ENCODE measurements around the gene AQP4. TPM values are rescaled to one million over a fixed set of nuclear protein-coding genes. Genes with fewer than 3 reads are reported as not detected.

Gene AQP4
- total and polyA plus RNA-seq, 10 of the 15 experiments (the other 5 are each of a cell fraction or from before 2014, with no cell fraction given): 0.10 to 0.18 TPM; not detected in 8

DNA sequence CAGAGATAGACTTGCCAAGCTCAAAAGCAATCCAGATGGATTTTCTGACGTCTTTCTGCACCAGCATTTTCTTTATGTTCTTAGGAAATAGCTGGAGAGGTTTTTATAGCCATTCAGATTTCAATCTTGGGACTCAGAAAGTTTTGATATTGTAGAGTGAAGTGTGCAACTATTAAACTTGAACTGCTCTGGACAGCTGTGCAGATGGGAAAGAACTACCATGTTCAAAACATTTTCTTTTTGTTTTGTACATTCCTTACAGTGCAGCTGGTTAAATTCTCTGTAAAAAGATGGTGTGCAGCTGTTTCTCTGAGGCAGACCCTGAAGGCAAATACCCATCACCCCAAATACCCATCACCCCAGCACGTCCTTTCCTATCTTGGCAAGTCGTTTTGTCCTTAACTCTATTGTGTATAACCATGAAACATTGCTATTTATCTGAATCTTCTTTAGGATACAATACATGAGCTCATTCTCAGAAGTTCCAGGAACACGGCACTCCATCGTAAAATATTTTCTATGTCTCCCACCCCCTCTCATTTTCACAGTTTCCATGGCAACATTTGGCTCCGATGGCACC, 38.8 kb downstream of the AQP4 start (continued):
- TF ChIP-seq CBX5 (IDR thresholded peaks at IDR 0.05; ENCODE audit: low read depth) (no peak), LARP7 (IDR thresholded peaks at IDR 0.05) (no peak), ZNF217 (IDR thresholded peaks at IDR 0.05) (no peak), RAD21 (IDR thresholded peaks at IDR 0.05; ENCODE audit: insufficient read depth, low read depth, low read length) (no peak), IKZF2 (IDR thresholded peaks at IDR 0.05) (no peak)

DNA sequence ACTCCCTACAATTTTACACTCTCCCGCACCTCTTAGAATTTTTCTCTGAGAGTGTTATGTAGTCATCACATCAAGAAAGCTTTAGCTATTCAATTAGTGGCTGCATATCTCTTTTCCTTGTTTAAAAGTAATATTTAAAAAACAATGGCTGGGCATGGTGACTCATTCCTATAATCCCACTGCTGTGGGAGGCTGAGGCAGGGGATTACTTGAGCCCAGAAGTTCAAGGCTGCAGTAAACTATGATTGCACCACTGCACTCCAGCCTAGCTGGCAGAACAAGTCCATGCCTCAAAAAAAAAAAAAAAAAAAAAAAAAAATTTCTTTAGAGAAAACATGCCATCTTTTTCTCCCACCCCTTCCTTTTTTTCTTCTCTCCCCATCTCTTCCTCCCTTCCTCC, 44.3 kb downstream of the AQP4 start:
- ATAC-seq (no peak), DNase-seq (ENCODE audit: low read depth, low spot score) (no peak), FAIRE-seq (no peak)
- TF ChIP-seq, protein P1, sequence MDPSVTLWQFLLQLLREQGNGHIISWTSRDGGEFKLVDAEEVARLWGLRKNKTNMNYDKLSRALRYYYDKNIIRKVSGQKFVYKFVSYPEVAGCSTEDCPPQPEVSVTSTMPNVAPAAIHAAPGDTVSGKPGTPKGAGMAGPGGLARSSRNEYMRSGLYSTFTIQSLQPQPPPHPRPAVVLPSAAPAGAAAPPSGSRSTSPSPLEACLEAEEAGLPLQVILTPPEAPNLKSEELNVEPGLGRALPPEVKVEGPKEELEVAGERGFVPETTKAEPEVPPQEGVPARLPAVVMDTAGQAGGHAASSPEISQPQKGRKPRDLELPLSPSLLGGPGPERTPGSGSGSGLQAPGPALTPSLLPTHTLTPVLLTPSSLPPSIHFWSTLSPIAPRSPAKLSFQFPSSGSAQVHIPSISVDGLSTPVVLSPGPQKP (IDR thresholded peaks at IDR 0.05; ENCODE audit: low read depth, low read length): no peak
- TF ChIP-seq POLR2AphosphoS5 (IDR thresholded peaks at IDR 0.05; ENCODE audit: low read length): no peak
- no peak for TF ChIP-seq DPF2 (IDR thresholded peaks at IDR 0.05)
- no peak for TF ChIP-seq STAT1 (conservative IDR thresholded peaks at IDR 0.05)
- TF ChIP-seq JUND (IDR thresholded peaks at IDR 0.05; ENCODE audit: low read depth, low read length): no peak
- no peak for TF ChIP-seq CBX5 (IDR thresholded peaks at IDR 0.05; ENCODE audit: low read depth)
- TF ChIP-seq SMARCA5 (IDR thresholded peaks at IDR 0.05): no peak
- TF ChIP-seq TAF1 (IDR thresholded peaks at IDR 0.05; ENCODE audit: borderline replicate concordance, low read depth, low read length): no peak
- TF ChIP-seq PAX8 (IDR thresholded peaks at IDR 0.05): no peak
- TF ChIP-seq NBN (IDR thresholded peaks at IDR 0.05): no peak
- TF ChIP-seq GABPA (IDR thresholded peaks at IDR 0.05; ENCODE audit: low read depth): no peak
- TF ChIP-seq NR2F1 (conservative IDR thresholded peaks at IDR 0.05): no peak
- TF ChIP-seq IKZF2 (IDR thresholded peaks at IDR 0.05): no peak
- no peak for TF ChIP-seq ZZZ3 (IDR thresholded peaks at IDR 0.05; ENCODE audit: control insufficient read depth, insufficient read length, low read depth)
- no peak for TF ChIP-seq EED (IDR thresholded peaks at IDR 0.05; ENCODE audit: low read depth)
- Histone ChIP-seq H3K36me3 (ENCODE audit: control insufficient read depth in 2 of 2, insufficient read depth in 2 of 2, low read length in 1 of 2) (no peaks in the 10 kb centered on the region), H3K27me3 (replicated peaks in 1 of 2; ENCODE audit: control insufficient read depth in 2 of 2, insufficient read depth in 2 of 2, low read length in 1 of 2) (no peaks in the 10 kb centered on the region; a peak in 1 of 4 replicates), H3K4me2 (ENCODE audit: control insufficient read depth, insufficient read depth) (no peak overlapping the region), H4K20me1 (ENCODE audit: control insufficient read depth, insufficient read depth) (no peaks in the 10 kb centered on the region), H2AFZ (ENCODE audit: control insufficient read depth, low read depth, low read length) (no peak overlapping the region), H3K4me1 (ENCODE audit: control insufficient read depth, insufficient read depth, low read length) (no peaks in the 10 kb centered on the region), H3K79me2 (ENCODE audit: control insufficient read depth, insufficient read depth, low read length) (no peaks in the 10 kb centered on the region), H3K9me3 (replicated peaks; ENCODE audit: control insufficient read depth, insufficient read depth, low read length) (peaks cover 3% of the 10 kb centered on the region; the same call in 1 of the 3 replicates), H3K4me3 (no peak overlapping the region), H3K9ac (ENCODE audit: control insufficient read depth, insufficient read depth, low read length) (no peak overlapping the region), H3K27ac (ENCODE audit: control insufficient read depth, insufficient read depth) (no peak overlapping the region)
- in situ Hi-C loops (cut with MboI): no loop called here
- no TSS peak for BruUV-seq (replicated peaks)
- intact Hi-C loops (cut with micrococcal nuclease; ENCODE audit: unreplicated experiment): no loop called here
- ChIA-PET POLR2A (no interaction called here), SMC1A (ENCODE audit: uncharacterized antibody, unreplicated experiment) (interaction anchor here (0.6 kb wide), 1 partner anchor 699 kb away, joined by 3 read pairs; no protein-coding TSS in a partner anchor), CTCF (no interaction called here), RAD21 (ENCODE audit: unreplicated experiment) (no interaction called here)
- WGBS (ENCODE audit: insufficient coverage, insufficient replicate concordance, low lambda C conversion rate, missing lambda C conversion rate): 96% methylated on average over 1 of the region's 1 CpG

Measured in GM12878 (cell line).